Measurements from ENCODE around the gene SLC22A13.

Gene SLC22A13

DNA sequence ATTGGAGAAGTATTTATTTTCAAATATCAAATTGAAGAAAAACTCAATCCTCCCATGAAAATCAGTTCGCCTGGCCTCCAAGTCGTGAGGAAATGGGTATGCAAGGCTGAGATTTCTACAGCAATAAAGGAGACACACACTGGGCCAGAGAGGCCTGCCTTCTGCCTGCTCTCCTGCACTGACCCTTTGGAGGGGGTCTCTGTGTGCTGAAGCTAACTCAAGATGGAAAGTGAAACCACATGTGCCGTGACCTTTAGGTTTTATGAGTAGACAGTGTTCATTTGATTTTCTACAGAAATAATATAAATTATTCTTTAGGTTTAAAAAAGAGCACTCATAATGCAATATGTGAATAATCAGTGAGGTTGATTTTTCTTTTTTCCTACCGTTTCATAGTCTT is 11.9 kb upstream of the SLC22A13 start:
- Histone ChIP-seq H3K4me1 (ENCODE audit: control insufficient read depth, insufficient read depth, low read depth, low read length) (no peaks in the 10 kb centered on the region), H3K18ac (ENCODE audit: low read depth in 1 of 2, low read length in 2 of 2) (no peak overlapping the region), H2BK12ac (ENCODE audit: low read length in 2 of 2) (no peak overlapping the region), H2AK5ac (ENCODE audit: low read length, severe bottlenecking) (no peak overlapping the region), H3K27me3 (ENCODE audit: control insufficient read depth in 1 of 2, insufficient read depth in 1 of 2, low read length in 2 of 2) (no peaks in the 10 kb centered on the region), H3K23ac (ENCODE audit: low read length in 2 of 2) (no peak overlapping the region), H3K4me2 (ENCODE audit: low read length, poor library complexity, severe bottlenecking) (no peak overlapping the region), H3K4ac (ENCODE audit: low read depth in 1 of 2, low read length in 2 of 2) (no peak overlapping the region), H3K79me1 (replicated peaks; ENCODE audit: low read length, poor library complexity, severe bottlenecking) (peaks cover 36% of the 10 kb centered on the region), H3K14ac (ENCODE audit: low read length in 2 of 2) (no peak overlapping the region), H3K36me3 (ENCODE audit: control insufficient read depth in 1 of 2, insufficient read depth in 2 of 2, low read depth in 1 of 2, low read length in 2 of 2) (peaks cover 14 to 64% of the 10 kb centered on the region in 2 experiments), H2BK15ac (ENCODE audit: low read depth, poor library complexity, severe bottlenecking) (no peak overlapping the region), H3K4me3 (ENCODE audit: insufficient read depth in 1 of 2, low read depth in 1 of 2, low read length in 2 of 2) (no peak overlapping the region), H4K91ac (ENCODE audit: low read length) (no peak overlapping the region), H4K8ac (ENCODE audit: low read length) (no peak overlapping the region), H3K9ac (ENCODE audit: low read length) (no peak overlapping the region), H3K27ac (ENCODE audit: low read length, poor library complexity, severe bottlenecking) (no peak overlapping the region), H2BK5ac (ENCODE audit: low read depth, low read length, poor library complexity, severe bottlenecking) (no peak overlapping the region), H2AFZ (ENCODE audit: low read depth, low read length) (no peak overlapping the region), H2BK120ac (ENCODE audit: low read depth, low read length) (no peak overlapping the region), H3K9me3 (ENCODE audit: control insufficient read depth, low read length) (no peaks in the 10 kb centered on the region)
- no peak for DNase-seq
- WGBS = 100% methylated on average over 2 of the region's 4 CpGs

DNA sequence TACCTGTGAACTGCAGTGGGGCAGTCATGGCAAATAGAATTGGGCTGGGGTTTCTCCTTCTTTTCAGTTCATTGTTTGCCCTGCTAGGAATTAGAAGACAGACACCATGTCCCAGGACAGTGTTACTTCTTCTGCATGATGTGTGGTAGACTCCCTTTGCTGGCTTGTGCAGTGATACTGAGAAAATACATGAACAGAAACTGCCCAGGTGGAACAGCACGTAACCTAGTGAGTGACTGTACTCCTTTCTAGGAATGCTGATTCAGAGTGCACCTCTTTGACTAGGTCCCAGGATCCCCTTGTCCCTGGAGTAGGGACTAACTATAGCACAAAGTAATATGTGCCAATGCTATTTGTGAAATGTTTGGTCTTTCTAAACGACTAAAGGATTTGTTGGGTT is 10.7 kb upstream of the SLC22A13 start:
- Histone ChIP-seq H3K18ac (ENCODE audit: low read depth in 1 of 2, low read length in 2 of 2) (no peak overlapping the region), H3K4me1 (ENCODE audit: control insufficient read depth, insufficient read depth, low read depth, low read length) (no peaks in the 10 kb centered on the region), H3K27ac (ENCODE audit: low read length, poor library complexity, severe bottlenecking) (no peak overlapping the region), H3K14ac (ENCODE audit: low read length in 2 of 2) (no peak overlapping the region), H3K4ac (ENCODE audit: low read depth in 1 of 2, low read length in 2 of 2) (no peak overlapping the region), H2BK15ac (ENCODE audit: low read depth, poor library complexity, severe bottlenecking) (no peak overlapping the region), H3K9ac (ENCODE audit: low read length) (no peak overlapping the region), H3K4me3 (ENCODE audit: insufficient read depth in 1 of 2, low read depth in 1 of 2, low read length in 2 of 2) (no peak overlapping the region), H4K8ac (ENCODE audit: low read length) (no peak overlapping the region), H2BK5ac (ENCODE audit: low read depth, low read length, poor library complexity, severe bottlenecking) (no peak overlapping the region), H4K91ac (ENCODE audit: low read length) (no peak overlapping the region), H3K23ac (ENCODE audit: low read length in 2 of 2) (no peak overlapping the region), H2BK120ac (ENCODE audit: low read depth, low read length) (no peak overlapping the region), H3K27me3 (ENCODE audit: control insufficient read depth in 1 of 2, insufficient read depth in 1 of 2, low read length in 2 of 2) (no peaks in the 10 kb centered on the region), H3K9me3 (ENCODE audit: control insufficient read depth, low read length) (no peaks in the 10 kb centered on the region), H2AK5ac (ENCODE audit: low read length, severe bottlenecking) (no peak overlapping the region), H3K36me3 (ENCODE audit: control insufficient read depth in 1 of 2, insufficient read depth in 2 of 2, low read depth in 1 of 2, low read length in 2 of 2) (peaks cover 14 to 52% of the 10 kb centered on the region in 2 experiments), H2BK12ac (ENCODE audit: low read length in 2 of 2) (no peak overlapping the region), H3K4me2 (ENCODE audit: low read length, poor library complexity, severe bottlenecking) (no peak overlapping the region), H3K79me1 (replicated peaks; ENCODE audit: low read length, poor library complexity, severe bottlenecking) (peaks cover 33% of the 10 kb centered on the region), H2AFZ (ENCODE audit: low read depth, low read length) (no peak overlapping the region)
- DNase-seq = no peak
- 99% methylated on average over 2 of the region's 2 CpGs for WGBS

DNA sequence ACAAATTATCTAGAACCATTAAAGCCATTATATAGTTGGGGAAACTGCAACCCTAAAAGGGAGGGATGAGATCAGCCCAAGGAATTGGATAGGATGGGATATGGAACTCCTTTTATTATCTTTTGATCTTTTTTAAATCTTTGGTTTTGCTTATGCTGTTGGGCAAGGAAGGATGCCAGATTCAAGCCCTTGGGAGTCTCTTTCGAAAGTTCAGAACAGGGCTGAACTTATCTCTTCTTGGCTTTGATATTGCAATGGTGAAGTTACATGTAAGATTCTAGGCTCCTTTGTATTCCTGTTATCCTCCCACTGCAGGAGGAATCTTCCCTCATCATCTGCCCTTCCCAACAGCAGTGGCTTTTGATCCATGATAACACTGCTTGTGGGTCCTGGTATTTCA is 10.0 kb upstream of the SLC22A13 start:
- H2BK15ac ChIP-seq (ENCODE audit: low read depth, poor library complexity, severe bottlenecking) = no peak overlapping the region
- H3K18ac ChIP-seq (ENCODE audit: low read depth in 1 of 2, low read length in 2 of 2) = no peak overlapping the region
- peaks cover 14 to 48% of the 10 kb centered on the region in 2 experiments for H3K36me3 ChIP-seq (ENCODE audit: control insufficient read depth in 1 of 2, insufficient read depth in 2 of 2, low read depth in 1 of 2, low read length in 2 of 2)
- H4K91ac ChIP-seq (ENCODE audit: low read length) = no peak overlapping the region
- no peak overlapping the region for H2AK5ac ChIP-seq (ENCODE audit: low read length, severe bottlenecking)
- no peak overlapping the region for H3K23ac ChIP-seq (ENCODE audit: low read length in 2 of 2)
- no peak overlapping the region for H3K4ac ChIP-seq (ENCODE audit: low read depth in 1 of 2, low read length in 2 of 2)
- H3K27me3 ChIP-seq (ENCODE audit: control insufficient read depth in 1 of 2, insufficient read depth in 1 of 2, low read length in 2 of 2) = no peaks in the 10 kb centered on the region
- no peak overlapping the region for H3K9ac ChIP-seq (ENCODE audit: low read length)
- no peak overlapping the region for H2AFZ ChIP-seq (ENCODE audit: low read depth, low read length)
- H3K79me1 ChIP-seq (replicated peaks; ENCODE audit: low read length, poor library complexity, severe bottlenecking) = peaks cover 28% of the 10 kb centered on the region
- no peak overlapping the region for H4K8ac ChIP-seq (ENCODE audit: low read length)
- no peaks in the 10 kb centered on the region for H3K9me3 ChIP-seq (ENCODE audit: control insufficient read depth, low read length)
- no peak overlapping the region for H2BK120ac ChIP-seq (ENCODE audit: low read depth, low read length)
- no peak overlapping the region for H2BK5ac ChIP-seq (ENCODE audit: low read depth, low read length, poor library complexity, severe bottlenecking)
- no peak overlapping the region for H2BK12ac ChIP-seq (ENCODE audit: low read length in 2 of 2)
- no peak overlapping the region for H3K27ac ChIP-seq (ENCODE audit: low read length, poor library complexity, severe bottlenecking)
- H3K4me1 ChIP-seq (ENCODE audit: control insufficient read depth, insufficient read depth, low read depth, low read length) = no peaks in the 10 kb centered on the region
- no peak overlapping the region for H3K4me3 ChIP-seq (ENCODE audit: insufficient read depth in 1 of 2, low read depth in 1 of 2, low read length in 2 of 2)
- H3K4me2 ChIP-seq (ENCODE audit: low read length, poor library complexity, severe bottlenecking) = no peak overlapping the region
- H3K14ac ChIP-seq (ENCODE audit: low read length in 2 of 2) = no peak overlapping the region
- DNase-seq = no peak
- 100% methylated on average over 1 of the region's 1 CpG for WGBS

DNA sequence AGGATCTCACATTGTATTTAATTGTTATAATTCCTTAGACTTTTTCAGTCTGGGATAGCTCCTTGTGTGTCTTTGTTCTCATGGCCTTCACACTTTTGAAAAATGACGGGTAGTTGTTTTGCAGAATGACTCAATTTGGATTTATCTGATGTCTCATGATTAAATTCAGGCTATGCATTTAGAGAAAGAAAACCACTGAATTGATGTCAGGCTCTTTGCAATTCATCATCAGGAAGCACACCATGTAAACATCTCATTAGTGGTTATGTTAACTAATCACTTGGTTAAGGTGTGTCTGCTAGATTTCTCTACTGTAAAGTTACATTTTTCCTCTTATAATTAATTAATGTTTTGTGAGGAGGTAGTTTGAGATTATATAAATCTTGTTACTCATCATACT is 8.0 kb upstream of the SLC22A13 start:
- Histone ChIP-seq H3K14ac (ENCODE audit: low read length in 2 of 2) (no peak overlapping the region), H3K79me1 (replicated peaks; ENCODE audit: low read length, poor library complexity, severe bottlenecking) (peaks cover 21% of the 10 kb centered on the region), H3K36me3 (ENCODE audit: control insufficient read depth in 1 of 2, insufficient read depth in 2 of 2, low read depth in 1 of 2, low read length in 2 of 2) (peaks cover 15 to 37% of the 10 kb centered on the region in 2 experiments), H2BK15ac (ENCODE audit: low read depth, poor library complexity, severe bottlenecking) (no peak overlapping the region), H2BK120ac (ENCODE audit: low read depth, low read length) (no peak overlapping the region), H2BK12ac (ENCODE audit: low read length in 2 of 2) (no peak overlapping the region), H3K9me3 (ENCODE audit: control insufficient read depth, low read length) (no peaks in the 10 kb centered on the region), H2AK5ac (ENCODE audit: low read length, severe bottlenecking) (no peak overlapping the region), H2AFZ (ENCODE audit: low read depth, low read length) (no peak overlapping the region), H3K27me3 (ENCODE audit: control insufficient read depth in 1 of 2, insufficient read depth in 1 of 2, low read length in 2 of 2) (no peaks in the 10 kb centered on the region), H3K4ac (ENCODE audit: low read depth in 1 of 2, low read length in 2 of 2) (no peak overlapping the region), H3K9ac (ENCODE audit: low read length) (no peak overlapping the region), H4K8ac (ENCODE audit: low read length) (no peak overlapping the region), H2BK5ac (ENCODE audit: low read depth, low read length, poor library complexity, severe bottlenecking) (no peak overlapping the region), H3K27ac (ENCODE audit: low read length, poor library complexity, severe bottlenecking) (no peak overlapping the region), H3K23ac (ENCODE audit: low read length in 2 of 2) (no peak overlapping the region), H3K4me1 (ENCODE audit: control insufficient read depth, insufficient read depth, low read depth, low read length) (no peaks in the 10 kb centered on the region), H3K4me2 (ENCODE audit: low read length, poor library complexity, severe bottlenecking) (no peak overlapping the region), H3K4me3 (ENCODE audit: insufficient read depth in 1 of 2, low read depth in 1 of 2, low read length in 2 of 2) (no peak overlapping the region), H3K18ac (ENCODE audit: low read depth in 1 of 2, low read length in 2 of 2) (no peak overlapping the region), H4K91ac (ENCODE audit: low read length) (no peak overlapping the region)
- peak; percentile 7 for DNase-seq
- WGBS = 58% methylated on average over 1 of the region's 1 CpG

All from mesenchymal stem cell (in vitro differentiated cells and primary cell).